ENCODE data around the gene PRKG1. TPM values are rescaled to one million over a fixed set of nuclear protein-coding genes. Genes with fewer than 3 reads are reported as not detected.

Gene PRKG1
- total and polyA plus RNA-seq, 4 donors, result 6.8 to 38.1 (median 15.4) TPM

DNA sequence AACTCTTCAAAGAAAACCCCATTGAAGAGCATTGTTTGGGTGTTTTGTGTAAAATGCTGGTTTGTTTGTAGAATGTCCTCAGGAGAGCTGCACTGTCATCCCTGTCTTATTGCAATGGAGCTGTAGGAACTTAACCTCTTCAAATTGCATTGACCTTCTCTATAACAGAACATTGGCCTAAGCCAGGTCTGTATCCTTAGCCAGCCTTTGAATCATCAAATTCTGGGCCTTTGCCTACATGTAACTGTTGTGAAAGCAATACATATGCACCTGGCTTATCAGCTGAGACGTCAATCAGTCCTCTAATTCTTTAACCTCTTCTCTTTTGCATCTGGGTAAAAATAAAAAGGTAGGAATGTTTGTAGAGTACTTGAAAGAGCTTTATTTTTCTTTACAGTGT, 429.1 kb downstream of the PRKG1 start:
- no CpG with 5 or more reads among the region's 1 CpG for WGBS (ENCODE audit: insufficient coverage)
- Histone ChIP-seq H3K4me3 (ENCODE audit: low read depth, low read length) (no peak overlapping the region), H3K9me3 (ENCODE audit: control insufficient read depth, insufficient read depth, low read length) (no peaks in the 10 kb centered on the region), H3K4me1 (ENCODE audit: control insufficient read depth, insufficient read depth, low read length) (no peaks in the 10 kb centered on the region), H3K36me3 (ENCODE audit: control insufficient read depth, insufficient read depth, low read length) (no peaks in the 10 kb centered on the region), H3K27me3 (ENCODE audit: control insufficient read depth, insufficient read depth, low read length) (no peaks in the 10 kb centered on the region), H3K27ac (ENCODE audit: low read depth, low read length) (no peak overlapping the region)
- no peak for DNase-seq (ENCODE audit: low read depth in 4 of 6, low spot score in 6 of 6)

DNA sequence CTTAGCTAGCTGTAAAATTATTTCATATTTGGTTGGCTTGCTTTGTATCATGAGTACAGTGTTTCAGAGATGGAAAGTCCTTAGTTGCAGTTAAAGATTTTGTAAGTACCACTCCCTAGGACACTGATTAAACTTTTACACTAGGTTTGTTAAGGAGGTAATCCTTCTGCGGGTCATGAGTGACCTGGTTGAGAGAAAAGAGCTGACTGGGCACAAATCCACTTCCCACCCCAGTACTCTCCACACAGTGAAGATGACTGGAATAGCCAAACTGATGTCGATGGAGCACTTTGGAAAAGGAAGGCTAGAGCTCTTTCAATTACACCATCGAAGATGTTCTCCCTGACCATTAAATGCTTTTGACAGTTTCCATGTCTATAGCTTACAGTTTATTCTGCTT, 433.2 kb downstream of the PRKG1 start:
- Histone ChIP-seq H3K27me3 (ENCODE audit: control insufficient read depth, insufficient read depth, low read length) (no peaks in the 10 kb centered on the region), H3K36me3 (ENCODE audit: control insufficient read depth, insufficient read depth, low read length) (no peaks in the 10 kb centered on the region), H3K27ac (ENCODE audit: low read depth, low read length) (no peak overlapping the region), H3K4me1 (ENCODE audit: control insufficient read depth, insufficient read depth, low read length) (no peaks in the 10 kb centered on the region), H3K9me3 (ENCODE audit: control insufficient read depth, insufficient read depth, low read length) (no peaks in the 10 kb centered on the region), H3K4me3 (ENCODE audit: low read depth, low read length) (no peak overlapping the region)
- DNase-seq (ENCODE audit: low read depth in 4 of 6, low spot score in 6 of 6), result no peak
- no CpG with 5 or more reads among the region's 3 CpGs for WGBS (ENCODE audit: insufficient coverage)

DNA sequence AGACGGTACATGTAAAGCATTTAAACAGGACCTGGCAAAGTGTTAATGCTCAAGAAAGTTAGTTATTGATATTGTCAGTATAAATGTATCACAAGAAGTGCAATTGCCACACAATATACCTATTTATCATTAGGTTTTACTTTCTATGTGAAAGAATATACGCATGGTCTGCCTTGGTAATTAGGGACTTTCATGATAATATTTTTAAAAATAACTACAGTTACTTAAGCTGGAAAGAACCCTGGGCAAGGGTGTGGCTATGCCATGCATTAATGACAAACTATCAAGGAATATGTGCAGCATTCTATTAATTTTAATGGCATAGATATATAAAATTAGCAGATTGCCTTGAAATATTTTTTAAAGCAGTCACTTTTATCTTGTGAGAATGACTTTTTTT, 433.9 kb downstream of the PRKG1 start:
- WGBS (ENCODE audit: insufficient coverage), result no CpG with 5 or more reads among the region's 2 CpGs
- H3K27ac ChIP-seq (ENCODE audit: low read depth, low read length), result no peak overlapping the region
- H3K9me3 ChIP-seq (ENCODE audit: control insufficient read depth, insufficient read depth, low read length), result no peaks in the 10 kb centered on the region
- no peak for DNase-seq (ENCODE audit: low read depth in 4 of 6, low spot score in 6 of 6)
- no peaks in the 10 kb centered on the region for H3K4me1 ChIP-seq (ENCODE audit: control insufficient read depth, insufficient read depth, low read length)
- H3K27me3 ChIP-seq (ENCODE audit: control insufficient read depth, insufficient read depth, low read length), result no peaks in the 10 kb centered on the region
- H3K4me3 ChIP-seq (ENCODE audit: low read depth, low read length), result no peak overlapping the region
- H3K36me3 ChIP-seq (ENCODE audit: control insufficient read depth, insufficient read depth, low read length), result no peaks in the 10 kb centered on the region

DNA sequence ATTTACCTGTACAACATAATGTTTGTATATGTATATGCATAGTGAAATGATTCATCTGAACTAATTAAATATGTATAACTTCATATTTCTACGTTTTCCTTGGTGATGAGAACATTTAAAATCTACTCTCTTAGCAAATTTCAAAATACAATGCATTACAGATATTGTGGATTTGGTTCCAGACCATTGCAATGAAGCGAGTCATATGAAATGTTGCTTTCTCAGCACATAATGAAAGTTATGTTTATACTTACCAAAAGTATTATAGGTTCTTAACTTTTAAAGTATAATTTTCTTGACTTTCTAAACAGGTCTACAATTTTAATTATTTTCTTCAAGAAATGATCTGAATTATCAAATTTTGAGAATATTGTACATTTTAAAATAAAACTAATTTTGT, 435.9 kb downstream of the PRKG1 start:
- no peaks in the 10 kb centered on the region for H3K9me3 ChIP-seq (ENCODE audit: control insufficient read depth, insufficient read depth, low read length)
- H3K27me3 ChIP-seq (ENCODE audit: control insufficient read depth, insufficient read depth, low read length), result no peaks in the 10 kb centered on the region
- no peaks in the 10 kb centered on the region for H3K36me3 ChIP-seq (ENCODE audit: control insufficient read depth, insufficient read depth, low read length)
- no peaks in the 10 kb centered on the region for H3K4me1 ChIP-seq (ENCODE audit: control insufficient read depth, insufficient read depth, low read length)
- no peak overlapping the region for H3K27ac ChIP-seq (ENCODE audit: low read depth, low read length)
- no peak overlapping the region for H3K4me3 ChIP-seq (ENCODE audit: low read depth, low read length)
- no peak for DNase-seq (ENCODE audit: low read depth in 4 of 6, low spot score in 6 of 6)
- WGBS (ENCODE audit: insufficient coverage), result no CpG with 5 or more reads among the region's 2 CpGs

DNA sequence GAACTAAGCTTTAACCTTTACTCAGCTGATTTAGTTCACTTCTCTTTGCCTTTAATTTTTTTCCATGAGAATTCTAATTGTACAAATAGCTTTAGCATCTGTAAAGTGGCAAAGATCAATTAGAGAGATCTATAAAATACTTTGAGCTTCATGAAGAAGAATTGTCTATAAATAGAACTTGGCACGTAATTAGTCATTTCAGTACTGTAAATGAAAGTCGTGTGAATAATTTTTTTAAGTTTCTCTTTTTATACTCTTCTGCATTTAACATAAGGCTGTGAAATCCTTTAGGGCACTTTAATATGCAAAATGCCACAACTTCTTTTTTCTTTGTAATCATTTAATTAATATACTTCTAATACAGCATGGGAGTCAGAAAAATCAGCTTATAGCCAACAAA, 447.3 kb downstream of the PRKG1 start:
- Histone ChIP-seq H3K4me1 (ENCODE audit: control insufficient read depth, insufficient read depth, low read length) (no peaks in the 10 kb centered on the region), H3K36me3 (ENCODE audit: control insufficient read depth, insufficient read depth, low read length) (no peaks in the 10 kb centered on the region), H3K9me3 (ENCODE audit: control insufficient read depth, insufficient read depth, low read length) (no peaks in the 10 kb centered on the region), H3K27ac (ENCODE audit: low read depth, low read length) (no peak overlapping the region), H3K27me3 (ENCODE audit: control insufficient read depth, insufficient read depth, low read length) (no peaks in the 10 kb centered on the region), H3K4me3 (ENCODE audit: low read depth, low read length) (no peak overlapping the region)
- WGBS (ENCODE audit: insufficient coverage), result no CpG with 5 or more reads among the region's 2 CpGs
- no peak for DNase-seq (ENCODE audit: low read depth in 4 of 6, low spot score in 6 of 6)

DNA sequence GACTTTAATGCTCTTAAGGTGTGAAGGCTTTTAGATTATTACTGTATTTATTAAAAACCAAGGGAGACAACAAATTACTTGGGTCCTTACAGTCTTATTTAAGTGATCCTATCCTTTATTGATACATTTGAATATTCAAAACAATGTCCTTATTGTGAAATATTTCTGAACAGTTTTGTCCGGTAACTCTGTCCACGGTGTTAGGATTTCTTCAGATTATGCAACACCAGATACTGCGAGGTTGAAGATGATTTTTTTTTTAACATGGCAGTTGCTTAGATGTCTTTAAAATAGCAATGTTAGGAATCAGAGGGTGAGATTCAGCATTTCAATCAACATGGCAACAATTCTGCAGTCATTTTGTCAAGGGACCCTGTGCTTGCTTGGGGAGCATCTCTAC, 448.6 kb downstream of the PRKG1 start:
- H3K27me3 ChIP-seq (ENCODE audit: control insufficient read depth, insufficient read depth, low read length), result no peaks in the 10 kb centered on the region
- H3K4me3 ChIP-seq (ENCODE audit: low read depth, low read length), result no peak overlapping the region
- WGBS (ENCODE audit: insufficient coverage), result no CpG with 5 or more reads among the region's 3 CpGs
- H3K9me3 ChIP-seq (ENCODE audit: control insufficient read depth, insufficient read depth, low read length), result no peaks in the 10 kb centered on the region
- H3K36me3 ChIP-seq (ENCODE audit: control insufficient read depth, insufficient read depth, low read length), result no peaks in the 10 kb centered on the region
- DNase-seq (ENCODE audit: low read depth in 4 of 6, low spot score in 6 of 6), result no peak
- H3K27ac ChIP-seq (ENCODE audit: low read depth, low read length), result no peak overlapping the region
- H3K4me1 ChIP-seq (ENCODE audit: control insufficient read depth, insufficient read depth, low read length), result no peaks in the 10 kb centered on the region

DNA sequence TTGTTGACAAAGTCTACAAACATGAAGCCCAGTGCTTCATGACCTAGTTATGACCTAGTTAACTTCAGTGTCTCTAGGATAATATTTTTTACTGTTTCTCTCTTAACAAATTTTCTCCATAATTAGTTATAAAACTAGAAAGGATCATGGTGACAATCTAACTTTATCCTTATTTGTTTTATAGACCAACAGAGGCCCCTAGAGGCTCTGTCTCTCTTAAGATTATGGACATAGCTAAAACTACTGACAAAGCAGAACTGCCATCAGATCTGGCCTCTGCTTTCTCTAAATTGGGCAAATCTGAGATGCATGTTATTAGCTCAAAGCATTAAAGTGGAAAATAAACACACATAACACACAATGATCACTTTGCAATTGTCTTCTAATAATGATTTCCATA, 449.2 kb downstream of the PRKG1 start:
- no peaks in the 10 kb centered on the region for H3K4me1 ChIP-seq (ENCODE audit: control insufficient read depth, insufficient read depth, low read length)
- H3K36me3 ChIP-seq (ENCODE audit: control insufficient read depth, insufficient read depth, low read length), result no peaks in the 10 kb centered on the region
- DNase-seq (ENCODE audit: low read depth in 4 of 6, low spot score in 6 of 6), result no peak
- no peak overlapping the region for H3K27ac ChIP-seq (ENCODE audit: low read depth, low read length)
- H3K4me3 ChIP-seq (ENCODE audit: low read depth, low read length), result no peak overlapping the region
- H3K27me3 ChIP-seq (ENCODE audit: control insufficient read depth, insufficient read depth, low read length), result no peaks in the 10 kb centered on the region
- no peaks in the 10 kb centered on the region for H3K9me3 ChIP-seq (ENCODE audit: control insufficient read depth, insufficient read depth, low read length)

DNA sequence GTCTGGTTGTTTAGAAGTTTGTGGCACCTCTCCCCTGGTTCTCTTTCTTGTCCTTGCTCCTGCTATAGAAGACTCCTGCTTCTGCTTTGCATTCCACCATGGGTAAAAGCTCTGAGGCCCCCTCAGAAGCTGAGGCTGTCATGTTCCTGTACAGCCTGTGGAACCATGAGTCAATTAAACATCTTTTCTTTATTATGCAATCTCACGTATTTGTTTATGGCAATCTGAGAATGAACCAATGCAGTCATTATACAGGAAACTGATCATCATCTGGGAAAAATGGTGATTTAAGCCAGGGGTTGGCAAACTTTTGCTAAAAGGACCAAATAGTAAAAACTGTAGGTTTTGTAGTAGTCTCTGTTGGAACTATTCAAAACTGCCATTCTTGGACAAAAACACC, 449.8 kb downstream of the PRKG1 start:
- DNase-seq (ENCODE audit: low read depth in 4 of 6, low spot score in 6 of 6), result no peak
- H3K36me3 ChIP-seq (ENCODE audit: control insufficient read depth, insufficient read depth, low read length), result no peaks in the 10 kb centered on the region
- H3K4me3 ChIP-seq (ENCODE audit: low read depth, low read length), result no peak overlapping the region
- H3K27ac ChIP-seq (ENCODE audit: low read depth, low read length), result no peak overlapping the region
- WGBS (ENCODE audit: insufficient coverage), result no CpG with 5 or more reads among the region's 1 CpG
- no peaks in the 10 kb centered on the region for H3K27me3 ChIP-seq (ENCODE audit: control insufficient read depth, insufficient read depth, low read length)
- H3K9me3 ChIP-seq (ENCODE audit: control insufficient read depth, insufficient read depth, low read length), result no peaks in the 10 kb centered on the region
- H3K4me1 ChIP-seq (ENCODE audit: control insufficient read depth, insufficient read depth, low read length), result no peaks in the 10 kb centered on the region

DNA sequence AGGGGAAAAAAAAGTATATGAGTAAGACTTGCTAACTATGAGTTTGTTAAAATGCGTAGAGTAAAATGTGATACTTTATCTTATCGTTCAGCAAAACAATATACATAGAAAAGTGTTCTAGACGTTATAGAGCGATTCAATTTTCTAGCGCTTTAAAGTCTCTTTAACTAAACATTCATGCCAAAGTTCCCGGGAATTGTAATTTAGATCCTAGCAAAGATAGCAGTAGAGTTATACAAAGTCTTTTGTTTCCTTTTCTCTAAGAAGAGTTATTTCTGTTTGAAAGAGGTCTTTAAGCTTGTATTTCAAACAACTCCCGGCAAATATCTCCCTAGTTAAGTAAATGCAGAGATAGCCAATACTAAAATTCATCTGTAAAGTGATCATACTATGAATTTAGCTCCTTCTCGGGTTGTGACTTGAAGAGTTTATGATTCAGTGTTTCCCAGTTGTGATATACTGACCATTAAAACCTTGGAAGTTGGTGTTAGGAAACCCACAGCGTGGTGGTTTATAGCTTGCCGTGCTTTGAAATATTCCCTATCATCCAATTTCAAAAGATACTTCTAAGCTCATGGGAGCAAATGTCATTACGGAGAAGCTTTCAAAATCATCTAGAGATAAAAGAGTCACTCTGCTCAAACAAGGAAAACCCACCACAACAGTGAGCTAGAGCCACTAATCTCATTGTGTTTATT, 453.4 kb downstream of the PRKG1 start:
- Histone ChIP-seq H3K36me3 (ENCODE audit: control insufficient read depth, insufficient read depth, low read length) (no peaks in the 10 kb centered on the region), H3K9me3 (ENCODE audit: control insufficient read depth, insufficient read depth, low read length) (no peaks in the 10 kb centered on the region), H3K27me3 (ENCODE audit: control insufficient read depth, insufficient read depth, low read length) (no peaks in the 10 kb centered on the region), H3K27ac (ENCODE audit: low read depth, low read length) (no peak overlapping the region), H3K4me3 (ENCODE audit: low read depth, low read length) (no peak overlapping the region), H3K4me1 (ENCODE audit: control insufficient read depth, insufficient read depth, low read length) (no peaks in the 10 kb centered on the region)
- no peak for DNase-seq (ENCODE audit: low read depth in 4 of 6, low spot score in 6 of 6)
- WGBS (ENCODE audit: insufficient coverage), result no CpG with 5 or more reads among the region's 11 CpGs

DNA sequence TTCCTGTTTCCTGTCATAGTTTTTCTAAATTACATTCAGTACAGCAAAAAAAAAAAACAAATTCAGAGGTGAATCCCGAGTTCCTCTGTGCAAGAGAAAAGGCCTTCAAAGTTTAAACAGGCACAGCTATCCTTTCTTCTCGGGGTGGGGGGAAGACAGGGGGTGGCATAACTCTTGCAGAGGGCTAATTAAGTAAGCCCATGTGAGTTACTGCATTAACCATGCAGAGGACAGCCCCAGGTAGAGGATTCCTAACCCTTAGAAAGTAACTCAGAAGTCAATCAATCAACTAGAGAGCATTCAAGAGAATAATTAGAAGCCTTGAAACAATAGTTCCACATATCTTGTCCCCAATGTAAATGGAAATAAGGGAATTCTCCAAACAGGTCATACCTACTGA, 454.2 kb downstream of the PRKG1 start:
- Histone ChIP-seq H3K27ac (ENCODE audit: low read depth, low read length) (no peak overlapping the region), H3K36me3 (ENCODE audit: control insufficient read depth, insufficient read depth, low read length) (no peaks in the 10 kb centered on the region), H3K4me3 (ENCODE audit: low read depth, low read length) (no peak overlapping the region), H3K9me3 (ENCODE audit: control insufficient read depth, insufficient read depth, low read length) (no peaks in the 10 kb centered on the region), H3K27me3 (ENCODE audit: control insufficient read depth, insufficient read depth, low read length) (no peaks in the 10 kb centered on the region), H3K4me1 (ENCODE audit: control insufficient read depth, insufficient read depth, low read length) (no peaks in the 10 kb centered on the region)
- DNase-seq (ENCODE audit: low read depth in 4 of 6, low spot score in 6 of 6), result no peak
- 42% methylated on average over 2 of the region's 2 CpGs for WGBS (ENCODE audit: insufficient coverage)
